Activated T-cell treated with anti-CD3 and anti-CD28 coated beads, Interleukin-2, amount 50 U/mL, for 4 hours (primary cell): ENCODE results near the gene POLR2A. TPM values are rescaled to one million over a fixed set of nuclear protein-coding genes. Genes with fewer than 3 reads are reported as not detected.
A peak's percentile ranks its signal among the peaks of the same experiment; 100 is the strongest.

ENCODE experiments used
- ATAC-seq, 2 donors: fragments of 200-7000 bp; cut with Tn5 transposase; one replicate each; pipeline ENCODE4 v1.10.0; 2021
- DNase-seq: peaks from one replicate; pipeline ENCODE4 v3.0.0-alpha.2; 2020
- H3K27me3 Mint-ChIP-seq: one replicate; pipeline ENCODE4 v1.8.0; 2021; ENCODE audit warnings: low read depth, mixed read lengths
- H3K36me3 Mint-ChIP-seq: one replicate; pipeline ENCODE4 v1.8.0; 2022; ENCODE audit warnings: mixed read lengths; ENCODE audit not compliant: insufficient read depth
- H3K4me1 Mint-ChIP-seq: one replicate; pipeline ENCODE4 v1.8.0; 2021; ENCODE audit warnings: low read depth, mixed read lengths
- H3K4me3 Mint-ChIP-seq: one replicate; pipeline ENCODE4 v1.8.0; 2021; ENCODE audit warnings: mild to moderate bottlenecking, moderate library complexity, mixed read lengths
- H3K9me3 Mint-ChIP-seq: one replicate; pipeline ENCODE4 v1.8.0; 2021; ENCODE audit warnings: mixed read lengths
- total RNA-seq, 3 donors: library from RNA; stranded (reverse); gene quantifications; one replicate each; pipeline ENCODE4 v1.2.1, GENCODE V29; 2021

POLR2A gene
- total RNA-seq, 3 donors from 2014 or later, result 184 to 188 (median 188) TPM

- Mint-ChIP-seq H3K4me3 (no peak overlapping the region), H3K36me3 (peaks cover 48% of the 10 kb centered on the region), H3K27me3 (no peaks in the 10 kb centered on the region), H3K4me1 (peaks cover 6% of the 10 kb centered on the region), H3K9me3 (no peaks in the 10 kb centered on the region)
- DNase-seq (no peak), ATAC-seq (no peak)
These were observed 15.0 kb downstream of the POLR2A start for GRCh38 chr17:7499161-7499560.

GRCh38 chr17:7501729-7502128 lies 17.6 kb downstream of the POLR2A start:
- ATAC-seq (no peak), DNase-seq (no peak)
- H3K4me1 Mint-ChIP-seq, result no peaks in the 10 kb centered on the region
- peaks cover 55% of the 10 kb centered on the region for H3K36me3 Mint-ChIP-seq
- H3K27me3 Mint-ChIP-seq, result no peaks in the 10 kb centered on the region
- no peak overlapping the region for H3K4me3 Mint-ChIP-seq
- H3K9me3 Mint-ChIP-seq, result no peaks in the 10 kb centered on the region

- Mint-ChIP-seq H3K27me3 (no peaks in the 10 kb centered on the region), H3K4me1 (no peaks in the 10 kb centered on the region), H3K9me3 (no peaks in the 10 kb centered on the region), H3K4me3 (no peak overlapping the region), H3K36me3 (peaks cover 51% of the 10 kb centered on the region)
- no peak for ATAC-seq
- DNase-seq, result no peak
These were observed 18.1 kb downstream of the POLR2A start for GRCh38 chr17:7502171-7502847.

- no peak for ATAC-seq
- DNase-seq, result no peak
- H3K9me3 Mint-ChIP-seq, result no peaks in the 10 kb centered on the region
- H3K27me3 Mint-ChIP-seq, result no peaks in the 10 kb centered on the region
- no peaks in the 10 kb centered on the region for H3K4me1 Mint-ChIP-seq
- H3K36me3 Mint-ChIP-seq, result peaks cover 53% of the 10 kb centered on the region
- no peak overlapping the region for H3K4me3 Mint-ChIP-seq
These were observed 18.8 kb downstream of the POLR2A start for GRCh38 chr17:7502987-7503386.

GRCh38 chr17:7503521-7503920 lies 19.4 kb downstream of the POLR2A start:
- no peaks in the 10 kb centered on the region for H3K27me3 Mint-ChIP-seq
- no peaks in the 10 kb centered on the region for H3K4me1 Mint-ChIP-seq

GRCh38 chr17:7508145-7508544 lies 24.0 kb downstream of the POLR2A start:
- no peak for ATAC-seq
- Mint-ChIP-seq H3K4me1 (no peaks in the 10 kb centered on the region), H3K9me3 (no peaks in the 10 kb centered on the region), H3K36me3 (peaks cover 55% of the 10 kb centered on the region), H3K4me3 (no peak overlapping the region), H3K27me3 (no peaks in the 10 kb centered on the region)
- no peak for DNase-seq

More at GRCh38 chr17:7503521-7503920, 19.4 kb downstream of the POLR2A start:
- no peak overlapping the region for H3K4me3 Mint-ChIP-seq
- ATAC-seq, result no peak
- peaks cover 56% of the 10 kb centered on the region for H3K36me3 Mint-ChIP-seq
- DNase-seq, result no peak
- no peaks in the 10 kb centered on the region for H3K9me3 Mint-ChIP-seq

- ATAC-seq (no peak), DNase-seq (no peak)
- peaks cover 53% of the 10 kb centered on the region for H3K36me3 Mint-ChIP-seq
- no peaks in the 10 kb centered on the region for H3K4me1 Mint-ChIP-seq
- H3K4me3 Mint-ChIP-seq, result no peak overlapping the region
- H3K9me3 Mint-ChIP-seq, result no peaks in the 10 kb centered on the region
- H3K27me3 Mint-ChIP-seq, result no peaks in the 10 kb centered on the region
These were observed 24.7 kb downstream of the POLR2A start for GRCh38 chr17:7508846-7509245.

- no peaks in the 10 kb centered on the region for H3K9me3 Mint-ChIP-seq
- ATAC-seq (no peak), DNase-seq (no peak)
- peaks cover 48% of the 10 kb centered on the region for H3K36me3 Mint-ChIP-seq
- no peaks in the 10 kb centered on the region for H3K27me3 Mint-ChIP-seq
- no peak overlapping the region for H3K4me3 Mint-ChIP-seq
- H3K4me1 Mint-ChIP-seq, result no peaks in the 10 kb centered on the region
These were observed 25.8 kb downstream of the POLR2A start for GRCh38 chr17:7509937-7510336.

- Mint-ChIP-seq H3K9me3 (no peaks in the 10 kb centered on the region), H3K36me3 (peaks cover 42% of the 10 kb centered on the region), H3K4me1 (no peaks in the 10 kb centered on the region), H3K4me3 (no peak overlapping the region), H3K27me3 (no peaks in the 10 kb centered on the region)
- no peak for ATAC-seq
- DNase-seq, result no peak
These were observed 26.9 kb downstream of the POLR2A start for GRCh38 chr17:7511108-7511507.

GRCh38 chr17:7512105-7512504 lies 27.9 kb downstream of the POLR2A start:
- no peaks in the 10 kb centered on the region for H3K4me1 Mint-ChIP-seq
- no peak overlapping the region for H3K4me3 Mint-ChIP-seq
- ATAC-seq, result no peak
- peaks cover 35% of the 10 kb centered on the region for H3K36me3 Mint-ChIP-seq
- DNase-seq, result no peak
- H3K27me3 Mint-ChIP-seq, result no peaks in the 10 kb centered on the region
- H3K9me3 Mint-ChIP-seq, result no peaks in the 10 kb centered on the region

- no peaks in the 10 kb centered on the region for H3K27me3 Mint-ChIP-seq
- no peaks in the 10 kb centered on the region for H3K9me3 Mint-ChIP-seq
- peaks cover 32% of the 10 kb centered on the region for H3K36me3 Mint-ChIP-seq
- no peak for DNase-seq
- H3K4me3 Mint-ChIP-seq, result no peak overlapping the region
- ATAC-seq, result no peak
- no peaks in the 10 kb centered on the region for H3K4me1 Mint-ChIP-seq
These were observed 28.8 kb downstream of the POLR2A start for GRCh38 chr17:7512824-7513540.

GRCh38 chr17:7513850-7514419 lies 29.8 kb downstream of the POLR2A start:
- Mint-ChIP-seq H3K4me1 (no peaks in the 10 kb centered on the region), H3K9me3 (no peaks in the 10 kb centered on the region), H3K27me3 (no peaks in the 10 kb centered on the region), H3K4me3 (no peak overlapping the region), H3K36me3 (peaks cover 23% of the 10 kb centered on the region)
- ATAC-seq (no peak), DNase-seq (no peak)

- no peaks in the 10 kb centered on the region for H3K9me3 Mint-ChIP-seq
- DNase-seq, result no peak
- H3K36me3 Mint-ChIP-seq, result peaks cover 10% of the 10 kb centered on the region
- H3K4me1 Mint-ChIP-seq, result no peaks in the 10 kb centered on the region
- no peaks in the 10 kb centered on the region for H3K27me3 Mint-ChIP-seq
- no peak for ATAC-seq
- H3K4me3 Mint-ChIP-seq, result no peak overlapping the region
These were observed 31.9 kb downstream of the POLR2A start for GRCh38 chr17:7515911-7516610.

- no peak overlapping the region for H3K4me3 Mint-ChIP-seq
- ATAC-seq, result peak; percentile 38 to 67
These were observed 38.9 kb downstream of the POLR2A start for GRCh38 chr17:7523033-7523432.

More at GRCh38 chr17:7523033-7523432, 38.9 kb downstream of the POLR2A start:
- H3K9me3 Mint-ChIP-seq, result no peaks in the 10 kb centered on the region
- H3K36me3 Mint-ChIP-seq, result no peaks in the 10 kb centered on the region
- peak; percentile 32 for DNase-seq
- no peaks in the 10 kb centered on the region for H3K27me3 Mint-ChIP-seq
- H3K4me1 Mint-ChIP-seq, result peaks cover 3% of the 10 kb centered on the region
